Central memory CD8-positive, alpha-beta T cell (primary cell): ENCODE measurements around the gene CCBE1.

Experiments used
- ATAC-seq: fragments of 150-1000 bp; cut with Tn5 transposase; replicated peaks from 2 replicates; pipeline ENCODE4 v1.10.0; 2022; ENCODE audit warnings: mild to moderate bottlenecking, moderate FRiP score, moderate number of reproducible peaks; ENCODE audit not compliant: poor library complexity, severe bottlenecking; ENCODE audit errors: extremely low read depth
- DNase-seq, 2 donors: peaks; one replicate each; pipeline ENCODE4 v3.0.0; 2021; ENCODE audit warnings: low spot score in 2 of 2
- H3K27ac Mint-ChIP-seq: one replicate; pipeline ENCODE4 v1.8.0; 2022; ENCODE audit warnings: low read depth, mild to moderate bottlenecking, moderate library complexity, mixed read lengths
- H3K27me3 Mint-ChIP-seq: one replicate; pipeline ENCODE4 v1.8.0; 2022; ENCODE audit warnings: mixed read lengths
- H3K36me3 Mint-ChIP-seq: one replicate; pipeline ENCODE4 v1.8.0; 2022; ENCODE audit warnings: mild to moderate bottlenecking, moderate library complexity, mixed read lengths; ENCODE audit not compliant: insufficient read depth
- H3K4me1 Mint-ChIP-seq: one replicate; pipeline ENCODE4 v1.8.0; 2022; ENCODE audit warnings: mixed read lengths
- H3K4me3 Mint-ChIP-seq: one replicate; pipeline ENCODE4 v1.8.0; 2022; ENCODE audit warnings: mild to moderate bottlenecking, moderate library complexity, mixed read lengths
- H3K9me3 Mint-ChIP-seq: one replicate; pipeline ENCODE4 v1.8.0; 2022; ENCODE audit warnings: mixed read lengths

CCBE1 gene

DNA sequence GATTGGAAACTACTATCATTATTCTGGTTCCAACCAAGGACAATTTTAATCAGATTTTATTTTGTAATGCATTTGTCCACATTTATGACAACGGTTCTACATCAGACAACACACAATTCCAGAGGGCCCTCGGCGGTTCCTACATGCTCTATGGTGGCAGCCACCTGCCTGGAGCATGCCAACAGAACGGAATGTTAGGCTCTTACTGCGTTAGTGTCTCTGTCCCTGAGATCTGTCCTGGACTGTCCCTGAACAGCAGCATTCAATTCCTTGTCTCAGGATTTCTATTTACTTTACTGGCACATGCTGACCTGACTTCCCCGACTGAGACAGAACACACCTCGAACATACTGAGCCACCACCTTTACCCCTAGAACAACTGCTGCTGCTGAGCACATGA is 117.7 kb downstream of the CCBE1 start:
- ATAC-seq (no peak), DNase-seq (no peak)
- Mint-ChIP-seq H3K4me1 (no peaks in the 10 kb centered on the region), H3K27me3 (no peaks in the 10 kb centered on the region), H3K9me3 (no peaks in the 10 kb centered on the region), H3K36me3 (no peaks in the 10 kb centered on the region), H3K4me3 (no peak overlapping the region), H3K27ac (no peak overlapping the region)

DNA sequence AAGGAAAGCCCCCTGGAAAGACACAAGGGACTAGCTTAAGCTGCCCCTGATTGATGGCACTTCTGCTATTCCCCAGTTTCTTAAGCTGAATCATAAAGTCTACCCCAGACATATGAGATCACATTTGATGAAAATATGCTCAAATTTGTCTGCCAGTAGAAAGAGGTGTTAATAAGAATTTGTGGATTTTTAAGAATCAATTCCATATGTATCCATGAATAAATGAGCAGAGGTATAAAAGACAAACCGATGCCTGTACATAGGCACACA is 119.9 kb downstream of the CCBE1 start:
- DNase-seq (no peak), ATAC-seq (no peak)
- Mint-ChIP-seq H3K9me3 (no peaks in the 10 kb centered on the region), H3K36me3 (no peaks in the 10 kb centered on the region), H3K27me3 (no peaks in the 10 kb centered on the region), H3K4me1 (no peaks in the 10 kb centered on the region), H3K27ac (no peak overlapping the region), H3K4me3 (no peak overlapping the region)

DNA sequence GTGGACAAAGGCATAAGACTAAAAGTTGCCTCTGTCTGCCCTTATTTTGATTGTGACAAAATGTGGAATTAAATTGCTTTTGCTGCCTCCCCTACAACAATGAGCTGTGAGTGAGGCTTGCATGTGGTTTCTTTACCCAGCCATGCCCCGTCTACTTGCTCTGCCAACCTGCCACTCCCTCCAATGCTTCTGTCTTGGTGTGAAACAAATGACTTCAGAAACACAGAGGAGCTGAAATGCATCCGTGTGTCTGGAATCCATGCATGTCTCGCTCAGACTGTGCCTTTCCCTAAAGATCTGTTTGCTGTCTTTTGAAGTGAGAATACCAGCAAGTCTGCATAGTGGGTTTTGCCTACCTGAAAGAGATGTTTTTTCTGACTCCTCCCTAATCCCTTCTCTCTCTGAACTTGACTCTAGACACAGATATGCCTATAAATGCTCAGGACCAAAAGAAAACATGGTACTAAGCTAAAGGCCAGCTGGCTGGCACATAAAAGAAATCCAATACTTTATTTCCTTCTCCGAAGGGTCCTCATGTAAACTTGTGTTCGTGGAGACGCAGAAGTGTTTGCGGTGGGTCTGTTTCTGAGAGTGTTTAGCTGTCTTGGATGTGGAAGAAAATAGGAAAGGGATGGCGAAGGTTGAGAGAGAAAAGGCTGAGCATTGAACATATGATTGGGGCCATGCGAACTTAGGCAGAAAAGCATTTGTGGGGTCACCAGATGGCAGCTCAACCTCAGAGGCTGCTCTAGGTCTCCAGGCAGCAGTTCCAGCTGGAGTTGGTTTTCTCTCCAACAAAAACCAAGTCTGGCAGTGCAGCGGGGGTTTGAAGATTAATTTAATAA is 120.5 kb downstream of the CCBE1 start:
- Mint-ChIP-seq H3K4me1 (no peaks in the 10 kb centered on the region), H3K36me3 (no peaks in the 10 kb centered on the region), H3K27me3 (no peaks in the 10 kb centered on the region), H3K27ac (no peak overlapping the region), H3K9me3 (no peaks in the 10 kb centered on the region), H3K4me3 (no peak overlapping the region)
- DNase-seq (no peak), ATAC-seq (no peak)

DNA sequence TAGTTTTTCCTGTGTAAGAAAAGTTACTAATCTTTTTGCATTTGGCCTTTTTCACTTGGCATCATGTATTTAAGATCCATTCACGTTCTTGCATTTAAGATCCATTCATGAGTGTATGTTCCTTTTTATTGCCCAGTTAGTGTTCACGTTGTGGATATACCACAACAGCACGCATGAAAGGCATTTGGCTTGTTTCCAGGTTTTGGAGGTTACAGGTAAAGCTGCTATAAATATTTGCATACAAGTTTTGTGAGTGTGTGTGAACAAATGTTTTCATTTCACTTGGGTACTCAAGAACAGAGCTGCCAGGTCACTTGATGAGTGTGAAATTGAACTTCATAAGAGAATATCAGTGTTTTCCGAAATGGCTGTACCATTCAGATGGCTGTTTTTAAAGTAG is 121.2 kb downstream of the CCBE1 start:
- ATAC-seq (no peak), DNase-seq (no peak)
- H3K4me1 Mint-ChIP-seq = no peaks in the 10 kb centered on the region
- H3K9me3 Mint-ChIP-seq = no peaks in the 10 kb centered on the region
- H3K4me3 Mint-ChIP-seq = no peak overlapping the region
- no peaks in the 10 kb centered on the region for H3K36me3 Mint-ChIP-seq
- H3K27me3 Mint-ChIP-seq = no peaks in the 10 kb centered on the region
- no peak overlapping the region for H3K27ac Mint-ChIP-seq

DNA sequence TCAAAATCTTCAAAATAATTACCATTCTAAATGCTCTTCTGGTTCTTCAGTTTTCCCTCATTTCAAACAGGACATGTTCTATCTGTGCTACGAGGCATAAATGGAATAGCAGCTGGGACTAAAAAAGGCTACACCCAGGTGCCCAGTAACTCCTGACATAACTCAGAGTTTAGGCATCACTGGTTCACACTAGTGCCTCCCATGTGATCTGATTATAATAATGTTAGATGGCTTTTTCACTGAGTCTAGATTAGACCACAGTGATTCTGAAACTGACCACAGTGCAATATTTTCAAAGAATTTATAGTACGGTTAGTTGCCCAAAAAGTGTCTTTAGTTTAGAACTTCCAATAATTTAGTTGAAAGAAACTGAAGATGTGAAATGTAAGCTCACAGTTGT is 123.3 kb downstream of the CCBE1 start:
- H3K9me3 Mint-ChIP-seq = peaks cover 5% of the 10 kb centered on the region
- H3K27me3 Mint-ChIP-seq = no peaks in the 10 kb centered on the region
- no peak overlapping the region for H3K4me3 Mint-ChIP-seq
- DNase-seq (no peak), ATAC-seq (no peak)
- H3K36me3 Mint-ChIP-seq = no peaks in the 10 kb centered on the region
- no peak overlapping the region for H3K27ac Mint-ChIP-seq
- H3K4me1 Mint-ChIP-seq = no peaks in the 10 kb centered on the region

DNA sequence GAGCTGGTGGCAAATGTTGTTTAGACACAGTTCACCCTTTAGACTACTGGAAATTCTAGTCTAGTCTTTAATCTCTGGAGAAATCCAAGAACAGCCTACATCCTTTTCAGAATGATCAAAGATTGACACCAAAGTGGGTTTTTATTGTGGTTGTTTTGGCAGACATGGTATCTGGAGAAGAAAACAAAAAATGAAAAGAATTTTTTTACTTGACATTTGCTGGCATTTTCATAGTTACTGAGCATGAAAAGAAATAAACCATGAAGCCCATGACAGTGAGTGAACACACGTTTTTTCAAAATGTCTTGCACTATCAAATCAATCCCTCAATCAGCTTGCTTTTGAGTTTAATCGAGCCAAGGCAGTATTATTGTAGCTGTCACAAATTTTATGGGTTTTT is 125.3 kb downstream of the CCBE1 start:
- H3K9me3 Mint-ChIP-seq = peaks cover 5% of the 10 kb centered on the region
- no peak overlapping the region for H3K27ac Mint-ChIP-seq
- H3K4me3 Mint-ChIP-seq = no peak overlapping the region
- no peaks in the 10 kb centered on the region for H3K36me3 Mint-ChIP-seq
- H3K27me3 Mint-ChIP-seq = no peaks in the 10 kb centered on the region
- no peak for ATAC-seq
- H3K4me1 Mint-ChIP-seq = no peaks in the 10 kb centered on the region
- DNase-seq = no peak

DNA sequence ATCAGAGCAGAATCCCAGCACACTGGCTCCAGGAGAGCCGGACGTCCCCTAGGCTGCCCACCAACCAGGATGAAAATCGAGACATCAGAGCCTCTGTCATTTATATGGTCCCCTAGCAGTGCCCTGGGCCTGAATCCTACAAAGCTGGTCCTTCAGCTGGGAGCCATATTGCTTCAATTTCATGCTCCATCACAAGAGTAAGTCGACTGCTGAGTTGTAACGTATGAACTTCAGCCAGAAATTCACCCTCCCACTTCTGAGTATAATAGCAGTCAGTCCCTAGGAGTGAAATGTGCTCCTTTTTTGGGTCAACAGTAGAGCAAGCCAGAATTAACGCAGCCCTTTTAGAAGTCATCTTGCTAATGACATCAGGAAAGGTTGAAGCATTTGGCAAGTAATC is 126.4 kb downstream of the CCBE1 start:
- H3K4me1 Mint-ChIP-seq = no peaks in the 10 kb centered on the region
- H3K27me3 Mint-ChIP-seq = no peaks in the 10 kb centered on the region
- DNase-seq = no peak
- H3K4me3 Mint-ChIP-seq = no peak overlapping the region
- H3K9me3 Mint-ChIP-seq = peaks cover 5% of the 10 kb centered on the region
- H3K27ac Mint-ChIP-seq = no peak overlapping the region
- H3K36me3 Mint-ChIP-seq = no peaks in the 10 kb centered on the region
- ATAC-seq = no peak

DNA sequence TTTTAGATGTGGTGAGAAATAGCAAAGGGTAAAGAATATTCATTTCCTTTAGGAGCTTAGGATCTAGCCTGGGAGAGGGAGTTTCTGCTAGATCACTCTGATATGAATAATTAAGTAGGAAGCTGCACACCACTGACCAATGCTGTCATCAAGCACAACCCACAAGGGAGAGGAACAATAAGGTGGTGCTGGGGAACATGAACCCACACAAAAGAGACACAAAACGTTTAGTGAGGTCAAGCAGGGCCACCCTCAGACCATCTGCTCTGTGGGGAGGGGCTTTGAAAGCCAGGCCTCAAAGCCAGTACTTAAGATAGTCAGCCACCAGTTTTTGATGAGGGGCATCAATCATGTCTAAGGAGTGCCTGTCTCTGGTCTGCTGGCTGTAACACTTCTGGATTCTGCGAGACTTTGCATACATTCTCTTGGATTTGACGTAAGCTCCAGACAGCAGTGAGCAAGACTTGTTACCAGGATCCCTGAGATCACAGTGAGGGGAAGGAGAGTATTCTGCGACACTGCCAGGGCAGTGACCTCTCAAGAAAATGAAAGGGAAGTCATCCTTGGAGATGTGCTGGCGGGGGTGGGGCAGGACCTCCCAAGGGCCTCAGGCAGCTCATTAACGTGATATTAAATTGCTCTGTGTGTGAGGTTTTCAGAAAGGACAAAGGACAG is 127.0 kb downstream of the CCBE1 start:
- DNase-seq (no peak), ATAC-seq (no peak)
- Mint-ChIP-seq H3K4me1 (no peaks in the 10 kb centered on the region), H3K9me3 (peaks cover 5% of the 10 kb centered on the region), H3K27me3 (no peaks in the 10 kb centered on the region), H3K4me3 (no peak overlapping the region), H3K27ac (no peak overlapping the region), H3K36me3 (no peaks in the 10 kb centered on the region)

DNA sequence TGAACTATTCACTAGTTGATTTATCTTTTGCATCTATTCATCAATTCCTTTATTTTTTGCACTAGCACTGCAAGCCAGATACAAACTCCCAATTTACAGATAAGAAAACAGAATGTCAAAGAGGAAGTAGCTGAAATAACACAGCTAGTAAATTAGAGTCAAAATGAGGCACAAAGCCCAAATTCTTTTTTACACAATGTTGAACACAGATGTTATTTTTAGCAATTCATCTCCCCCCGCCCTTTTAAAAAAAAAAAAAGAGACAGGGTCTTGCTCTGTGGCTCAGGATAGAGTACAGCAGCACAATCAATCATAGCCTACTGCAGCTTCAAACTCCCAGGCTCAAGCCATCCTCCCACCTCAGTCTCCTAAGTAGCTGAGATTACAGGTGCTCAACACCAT is 127.8 kb downstream of the CCBE1 start:
- Mint-ChIP-seq H3K4me3 (no peak overlapping the region), H3K4me1 (no peaks in the 10 kb centered on the region), H3K27ac (no peak overlapping the region), H3K9me3 (peaks cover 13% of the 10 kb centered on the region), H3K27me3 (no peaks in the 10 kb centered on the region), H3K36me3 (no peaks in the 10 kb centered on the region)
- ATAC-seq = no peak
- DNase-seq = no peak

DNA sequence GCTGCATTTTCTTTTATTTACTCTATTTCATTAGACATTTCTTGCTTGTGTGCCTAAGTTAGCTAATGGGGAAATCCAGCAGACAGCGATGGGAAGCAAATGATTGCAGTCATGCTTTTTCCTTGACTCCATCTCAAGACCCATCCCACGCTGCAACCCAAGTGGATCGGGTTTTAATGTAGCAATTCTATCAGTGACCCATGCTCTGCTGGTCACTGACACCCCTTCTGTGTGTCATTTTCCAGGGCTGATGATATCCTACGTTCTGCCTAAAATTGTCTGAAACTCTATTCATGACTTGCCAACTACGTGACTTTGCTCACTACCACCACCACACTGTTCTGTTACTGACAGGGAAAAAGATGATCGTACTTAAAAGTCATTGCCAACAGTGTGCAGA is 129.8 kb downstream of the CCBE1 start:
- H3K4me1 Mint-ChIP-seq = no peaks in the 10 kb centered on the region
- H3K27me3 Mint-ChIP-seq = no peaks in the 10 kb centered on the region
- DNase-seq (no peak), ATAC-seq (no peak)
- H3K9me3 Mint-ChIP-seq = peaks cover 14% of the 10 kb centered on the region
- no peak overlapping the region for H3K27ac Mint-ChIP-seq
- no peak overlapping the region for H3K4me3 Mint-ChIP-seq
- no peaks in the 10 kb centered on the region for H3K36me3 Mint-ChIP-seq

DNA sequence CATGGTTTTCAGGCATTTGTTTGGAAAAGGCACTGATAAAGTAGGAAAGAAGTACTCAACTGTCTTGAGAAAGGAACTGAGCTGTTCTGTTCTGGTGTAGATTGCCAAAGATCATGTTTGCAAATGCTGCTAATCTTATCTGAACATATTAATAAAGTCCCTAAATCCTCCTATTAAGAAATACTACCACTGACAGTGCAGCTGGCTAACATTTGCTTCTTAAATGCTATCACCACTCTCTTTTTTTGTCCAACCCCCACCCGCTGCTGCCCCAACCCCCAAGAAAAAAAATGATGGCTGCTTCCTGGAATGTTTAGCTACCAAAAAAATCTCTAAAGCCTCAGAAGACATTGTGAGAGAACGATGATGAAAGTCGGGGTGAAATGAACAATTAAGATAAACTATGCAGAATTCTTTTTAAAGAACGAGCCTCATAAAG is 130.7 kb downstream of the CCBE1 start:
- Mint-ChIP-seq H3K27me3 (no peaks in the 10 kb centered on the region), H3K36me3 (no peaks in the 10 kb centered on the region), H3K4me1 (no peaks in the 10 kb centered on the region), H3K9me3 (peaks cover 14% of the 10 kb centered on the region), H3K27ac (no peak overlapping the region), H3K4me3 (no peak overlapping the region)
- DNase-seq (no peak), ATAC-seq (no peak)

DNA sequence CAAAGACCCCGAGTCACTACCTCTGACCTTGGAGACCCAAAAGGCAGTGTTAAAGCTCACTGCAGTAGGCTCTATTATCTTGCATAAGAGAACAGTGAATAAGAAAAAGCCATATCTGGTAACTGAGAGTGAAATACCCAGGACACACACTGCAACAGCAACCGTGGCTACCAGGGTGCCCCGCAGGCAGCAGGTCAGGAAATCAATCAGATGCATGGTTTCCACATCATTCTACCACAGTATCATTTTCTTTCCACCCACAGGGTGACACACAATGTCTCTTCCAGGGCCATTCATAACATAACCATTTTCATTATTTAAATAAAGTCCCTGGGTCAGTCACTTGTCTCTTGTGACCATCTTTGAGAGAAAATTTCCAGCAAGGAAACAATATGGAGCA is 131.3 kb downstream of the CCBE1 start:
- Mint-ChIP-seq H3K4me3 (no peak overlapping the region), H3K9me3 (peaks cover 14% of the 10 kb centered on the region), H3K36me3 (no peaks in the 10 kb centered on the region), H3K4me1 (no peaks in the 10 kb centered on the region), H3K27ac (no peak overlapping the region), H3K27me3 (no peaks in the 10 kb centered on the region)
- DNase-seq = no peak
- ATAC-seq = no peak

DNA sequence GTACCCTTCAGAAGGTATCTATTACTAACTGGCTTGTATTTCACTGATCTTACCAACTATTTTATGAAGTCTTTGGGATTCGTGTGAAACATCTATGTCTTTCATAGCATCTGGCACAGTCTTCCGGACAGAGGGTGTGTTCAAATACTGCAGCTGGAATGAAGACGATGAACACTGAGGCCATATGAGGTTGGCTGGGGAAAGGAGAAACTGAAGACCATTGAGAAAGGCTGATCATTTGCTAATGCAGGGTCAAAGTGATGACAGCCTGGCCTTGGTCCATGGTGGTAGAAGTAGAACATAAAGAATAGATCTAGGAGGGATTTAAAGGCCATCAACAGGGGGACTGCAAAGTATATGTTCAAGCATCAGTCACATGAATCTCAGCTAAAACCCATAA is 132.7 kb downstream of the CCBE1 start:
- no peaks in the 10 kb centered on the region for H3K27me3 Mint-ChIP-seq
- no peaks in the 10 kb centered on the region for H3K36me3 Mint-ChIP-seq
- peaks cover 9% of the 10 kb centered on the region for H3K9me3 Mint-ChIP-seq
- H3K4me1 Mint-ChIP-seq = no peaks in the 10 kb centered on the region
- DNase-seq (no peak), ATAC-seq (no peak)
- H3K4me3 Mint-ChIP-seq = no peak overlapping the region
- no peak overlapping the region for H3K27ac Mint-ChIP-seq
